Measurements from ENCODE around the gene NR2F6.

Gene NR2F6

DNA sequence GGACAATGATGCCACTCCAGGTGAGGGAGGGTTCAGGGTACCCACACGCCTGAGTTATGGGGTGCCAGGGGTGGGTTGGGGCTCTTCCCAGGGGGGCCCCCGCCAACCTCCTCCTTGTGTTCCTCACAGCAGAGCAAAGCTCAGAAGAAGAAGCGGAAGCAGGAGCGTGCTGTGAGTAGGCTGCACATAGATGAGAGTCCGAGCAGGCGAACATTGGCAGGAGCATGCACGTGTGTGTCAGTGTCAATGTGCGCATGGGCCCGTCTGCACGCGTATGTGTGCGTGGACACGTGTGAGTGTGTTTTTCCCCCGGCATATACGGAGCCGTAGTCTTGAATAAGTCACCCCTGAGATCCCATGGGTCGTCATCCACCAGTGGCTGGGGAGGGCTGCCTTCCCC lies 43.0 kb downstream of the NR2F6 start:
- in situ Hi-C loops (cut with MboI; ENCODE audit: low pct_unique_long_range_greater_than_20kb, low sequenced_read_pairs, unreplicated experiment), result no loop called here
- TF ChIP-seq, protein P1, sequence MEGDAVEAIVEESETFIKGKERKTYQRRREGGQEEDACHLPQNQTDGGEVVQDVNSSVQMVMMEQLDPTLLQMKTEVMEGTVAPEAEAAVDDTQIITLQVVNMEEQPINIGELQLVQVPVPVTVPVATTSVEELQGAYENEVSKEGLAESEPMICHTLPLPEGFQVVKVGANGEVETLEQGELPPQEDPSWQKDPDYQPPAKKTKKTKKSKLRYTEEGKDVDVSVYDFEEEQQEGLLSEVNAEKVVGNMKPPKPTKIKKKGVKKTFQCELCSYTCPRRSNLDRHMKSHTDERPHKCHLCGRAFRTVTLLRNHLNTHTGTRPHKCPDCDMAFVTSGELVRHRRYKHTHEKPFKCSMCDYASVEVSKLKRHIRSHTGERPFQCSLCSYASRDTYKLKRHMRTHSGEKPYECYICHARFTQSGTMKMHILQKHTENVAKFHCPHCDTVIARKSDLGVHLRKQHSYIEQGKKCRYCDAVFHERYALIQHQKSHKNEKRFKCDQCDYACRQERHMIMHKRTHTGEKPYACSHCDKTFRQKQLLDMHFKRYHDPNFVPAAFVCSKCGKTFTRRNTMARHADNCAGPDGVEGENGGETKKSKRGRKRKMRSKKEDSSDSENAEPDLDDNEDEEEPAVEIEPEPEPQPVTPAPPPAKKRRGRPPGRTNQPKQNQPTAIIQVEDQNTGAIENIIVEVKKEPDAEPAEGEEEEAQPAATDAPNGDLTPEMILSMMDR (IDR thresholded peaks at IDR 0.05; ENCODE audit: extremely low read depth, insufficient read depth, missing control alignments), result no peak
- no peak for DNase-seq (ENCODE audit: low spot score)

- in situ Hi-C loops (cut with MboI; ENCODE audit: low pct_unique_long_range_greater_than_20kb, low sequenced_read_pairs, unreplicated experiment), result no loop called here
- TF ChIP-seq, protein P1 (IDR thresholded peaks at IDR 0.05; ENCODE audit: extremely low read depth, insufficient read depth, missing control alignments), result no peak
- DNase-seq (ENCODE audit: low spot score), result no peak
These were observed 43.5 kb downstream of the NR2F6 start for GRCh38 chr19:17202249-17202648.

GRCh38 chr19:17200408-17201079 lies 45.2 kb downstream of the NR2F6 start:
- in situ Hi-C loops (cut with MboI; ENCODE audit: low pct_unique_long_range_greater_than_20kb, low sequenced_read_pairs, unreplicated experiment), result no loop called here
- DNase-seq (ENCODE audit: low spot score), result no peak
- TF ChIP-seq, protein P1 (IDR thresholded peaks at IDR 0.05; ENCODE audit: extremely low read depth, insufficient read depth, missing control alignments), result no peak

DNA sequence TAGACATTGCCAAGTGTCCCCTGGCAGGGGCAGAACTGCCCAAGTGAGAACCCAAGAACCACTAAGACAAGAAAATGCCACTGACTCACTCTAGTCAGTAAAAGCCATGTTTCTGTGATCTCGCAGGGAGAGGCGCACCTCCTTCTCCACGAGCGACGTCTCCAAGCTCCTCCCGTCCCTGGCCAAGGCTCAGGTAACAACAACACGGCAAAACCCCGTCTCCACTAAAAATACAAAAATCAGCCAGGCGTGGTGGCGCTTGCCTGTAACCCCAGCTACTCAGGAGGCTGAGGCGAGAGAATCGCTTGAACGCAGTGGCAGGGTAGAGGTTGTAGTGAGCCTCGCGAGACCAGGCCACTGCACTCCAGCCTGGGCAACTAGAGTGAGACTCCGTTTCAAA lies 48.1 kb downstream of the NR2F6 start:
- no peak for DNase-seq (ENCODE audit: low spot score)
- in situ Hi-C loops (cut with MboI; ENCODE audit: low pct_unique_long_range_greater_than_20kb, low sequenced_read_pairs, unreplicated experiment), result no loop called here
- TF ChIP-seq, protein P1 (IDR thresholded peaks at IDR 0.05; ENCODE audit: extremely low read depth, insufficient read depth, missing control alignments), result no peak

GRCh38 chr19:17196610-17197009 lies 49.1 kb downstream of the NR2F6 start:
- in situ Hi-C loops (cut with MboI; ENCODE audit: low pct_unique_long_range_greater_than_20kb, low sequenced_read_pairs, unreplicated experiment), result no loop called here
- DNase-seq (ENCODE audit: low spot score), result no peak
- TF ChIP-seq, protein P1 (IDR thresholded peaks at IDR 0.05; ENCODE audit: extremely low read depth, insufficient read depth, missing control alignments), result no peak

- TF ChIP-seq, protein P1 (IDR thresholded peaks at IDR 0.05; ENCODE audit: extremely low read depth, insufficient read depth, missing control alignments), result no peak
- in situ Hi-C loops (cut with MboI; ENCODE audit: low pct_unique_long_range_greater_than_20kb, low sequenced_read_pairs, unreplicated experiment), result no loop called here
- no peak for DNase-seq (ENCODE audit: low spot score)
These were observed 50.6 kb downstream of the NR2F6 start for GRCh38 chr19:17195106-17195505.
